Keratinocyte (primary cell): ENCODE measurements around the gene ENTPD7. TPM values are rescaled to one million over a fixed set of nuclear protein-coding genes. Genes with fewer than 3 reads are reported as not detected.

Experiments used
- DNase-seq: peaks from one replicate; pipeline ENCODE4 v3.0.0-alpha.2; 2011; ENCODE audit warnings: low read depth, missing footprints, low spot score
- FAIRE-seq: peaks from 2 replicates; lab custom pipeline; 2011; peaks lifted over from hg19 to GRCh38; lab: Jason Lieb, UNC
- H2AFZ ChIP-seq: 2 replicates; pipeline ENCODE4 v1.6.0; 2012; ENCODE audit warnings: low read length, control low read depth, inconsistent platforms; ENCODE audit not compliant: control insufficient read depth
- H3K27ac ChIP-seq: 2 replicates; pipeline ENCODE4 v1.5.1; 2011; ENCODE audit warnings: low read length; ENCODE audit not compliant: control insufficient read depth, insufficient read depth
- H3K27me3 ChIP-seq: 3 replicates; pipeline ENCODE4 v1.6.0; 2011; ENCODE audit warnings: low read length; ENCODE audit not compliant: control insufficient read depth, insufficient read depth; ENCODE audit errors: extremely low read depth
- H3K36me3 ChIP-seq, 2 experiments: 2 replicates in 1 of 2; 3 replicates in 1 of 2; pipeline ENCODE4 v1.5.1; 2011; ENCODE audit warnings: low read length in 2 of 2, mild to moderate bottlenecking in 1 of 2; ENCODE audit not compliant: control insufficient read depth in 2 of 2, insufficient read depth in 2 of 2; ENCODE audit errors: extremely low read depth in 1 of 2
- H3K4me1 ChIP-seq: 3 replicates; pipeline ENCODE4 v1.5.1; 2011; ENCODE audit warnings: low read length; ENCODE audit not compliant: control insufficient read depth, insufficient read depth; ENCODE audit errors: extremely low read depth
- H3K4me2 ChIP-seq: 3 replicates; pipeline ENCODE4 v1.6.0; 2011; ENCODE audit warnings: low read depth, low read length; ENCODE audit not compliant: control insufficient read depth, insufficient read depth; ENCODE audit errors: extremely low read depth
- H3K4me3 ChIP-seq, 3 experiments: fragments of 200-600 bp in 1 of 3; sonication (generic) in 1 of 3; 2 replicates in 2 of 3; 3 replicates in 1 of 3; pipeline ENCODE4 v1.5.1; 2011 to 2016; ENCODE audit warnings: low read length in 3 of 3, mild to moderate bottlenecking in 3 of 3, control low read depth in 2 of 3, inconsistent platforms in 1 of 3, low read depth in 1 of 3, mixed read lengths in 1 of 3, mixed run types in 1 of 3, moderate library complexity in 1 of 3; ENCODE audit not compliant: control insufficient read depth in 2 of 3, insufficient read depth in 2 of 3; ENCODE audit errors: extremely low read depth in 1 of 3
- H3K79me2 ChIP-seq: 2 replicates; pipeline ENCODE4 v1.6.0; 2012; ENCODE audit warnings: low read length; ENCODE audit not compliant: control insufficient read depth, insufficient read depth
- H3K9ac ChIP-seq: 3 replicates; pipeline ENCODE4 v1.6.0; 2011; ENCODE audit warnings: low read length; ENCODE audit not compliant: control insufficient read depth, insufficient read depth; ENCODE audit errors: extremely low read depth
- H3K9me1 ChIP-seq: 3 replicates; pipeline ENCODE4 v1.6.0; 2011; ENCODE audit warnings: low read length; ENCODE audit not compliant: control insufficient read depth, insufficient read depth; ENCODE audit errors: extremely low read depth
- H3K9me3 ChIP-seq: 2 replicates; pipeline ENCODE4 v1.5.1; 2012; ENCODE audit warnings: low read depth, low read length; ENCODE audit not compliant: control insufficient read depth
- H4K20me1 ChIP-seq: 3 replicates; pipeline ENCODE4 v1.6.0; 2011; ENCODE audit warnings: low read length; ENCODE audit not compliant: control insufficient read depth, insufficient read depth; ENCODE audit errors: extremely low read depth
- EZH2 ChIP-seq: IDR thresholded peaks from one replicate; pipeline ENCODE4 v1.6.1; 2012; ENCODE audit warnings: inconsistent platforms, mild to moderate bottlenecking, low read length, moderate library complexity
- dilution Hi-C: fragments of 300-500 bp; cut with MboI; formaldehyde crosslinking; loops from one replicate; pipeline ENCODE4 v1.7.0; 2020; ENCODE audit warnings: low sequenced_read_pairs; ENCODE audit not compliant: extremely low pct_ligation_motif_present
- polyA plus RNA-seq, 5 experiments: library from polyadenylated mRNA; depleted of rRNA in 3 of 5; stranded (reverse) in 3 of 5; stranded (forward) in 1 of 5; unstranded in 1 of 5; fragments of >200 nt; gene quantifications; 1 replicate in 1 of 5; 2 replicates in 3 of 5; 3 replicates in 1 of 5; pipeline versions ENCODE4 v1.2.1 to v1.2.3, GENCODE V29; 2011 to 2012; ENCODE audit warnings: missing spikeins in 2 of 5, low read depth in 1 of 5, low replicate concordance in 1 of 5
- small RNA-seq, 3 experiments: library from RNA; depleted of rRNA; stranded (forward); fragments of <200 nt; gene quantifications; one replicate each; pipeline ENCODE3, GENCODE V24; 2012; ENCODE audit warnings: low read depth in 3 of 3, low replicate concordance in 1 of 3; ENCODE audit not compliant: insufficient read length in 3 of 3
- TF ChIP-seq, protein P1 (sequence below), 3 experiments: IDR thresholded peaks in 1 of 3; conservative IDR thresholded peaks in 1 of 3; optimal IDR thresholded peaks in 1 of 3; 2 replicates in 2 of 3; 3 replicates in 1 of 3; pipeline versions ENCODE3 to v1.5.1; 2011; ENCODE audit warnings: low read length in 3 of 3, mild to moderate bottlenecking in 3 of 3, moderate library complexity in 2 of 3, control low read depth in 1 of 3, inconsistent platforms in 1 of 3; ENCODE audit not compliant: insufficient read depth in 2 of 3; ENCODE audit errors: extremely low read depth in 1 of 3

The ENTPD7 gene
- polyA plus RNA-seq, 1 donor (not counting 4 experiments of a cell fraction or from before 2014, with no cell fraction given): 18.1 TPM

- no peak for TF ChIP-seq EZH2
- TF ChIP-seq, protein P1, sequence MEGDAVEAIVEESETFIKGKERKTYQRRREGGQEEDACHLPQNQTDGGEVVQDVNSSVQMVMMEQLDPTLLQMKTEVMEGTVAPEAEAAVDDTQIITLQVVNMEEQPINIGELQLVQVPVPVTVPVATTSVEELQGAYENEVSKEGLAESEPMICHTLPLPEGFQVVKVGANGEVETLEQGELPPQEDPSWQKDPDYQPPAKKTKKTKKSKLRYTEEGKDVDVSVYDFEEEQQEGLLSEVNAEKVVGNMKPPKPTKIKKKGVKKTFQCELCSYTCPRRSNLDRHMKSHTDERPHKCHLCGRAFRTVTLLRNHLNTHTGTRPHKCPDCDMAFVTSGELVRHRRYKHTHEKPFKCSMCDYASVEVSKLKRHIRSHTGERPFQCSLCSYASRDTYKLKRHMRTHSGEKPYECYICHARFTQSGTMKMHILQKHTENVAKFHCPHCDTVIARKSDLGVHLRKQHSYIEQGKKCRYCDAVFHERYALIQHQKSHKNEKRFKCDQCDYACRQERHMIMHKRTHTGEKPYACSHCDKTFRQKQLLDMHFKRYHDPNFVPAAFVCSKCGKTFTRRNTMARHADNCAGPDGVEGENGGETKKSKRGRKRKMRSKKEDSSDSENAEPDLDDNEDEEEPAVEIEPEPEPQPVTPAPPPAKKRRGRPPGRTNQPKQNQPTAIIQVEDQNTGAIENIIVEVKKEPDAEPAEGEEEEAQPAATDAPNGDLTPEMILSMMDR (optimal IDR thresholded peaks at IDR 0.05 in 1 of 3, IDR thresholded peaks at IDR 0.05 in 1 of 3, conservative IDR thresholded peaks at IDR 0.05 in 1 of 3; ENCODE audit: extremely low read depth in 1 of 3, insufficient read depth in 2 of 3, low read length in 3 of 3): no peak
- DNase-seq (no peak), FAIRE-seq (peak; percentile 5)
- H3K36me3 ChIP-seq: peaks cover 6 to 11% of the 10 kb centered on the region in 2 experiments
- no peaks in the 10 kb centered on the region for H4K20me1 ChIP-seq
- no peaks in the 10 kb centered on the region for H3K79me2 ChIP-seq
- H2AFZ ChIP-seq: no peak overlapping the region
- H3K9me3 ChIP-seq: no peaks in the 10 kb centered on the region
- no peak overlapping the region for H3K4me3 ChIP-seq
- dilution Hi-C loops: no loop called here
- no peak overlapping the region for H3K9ac ChIP-seq
- H3K27ac ChIP-seq: no peak overlapping the region
- H3K4me2 ChIP-seq: no peak overlapping the region
- H3K27me3 ChIP-seq: no peaks in the 10 kb centered on the region
- no peaks in the 10 kb centered on the region for H3K9me1 ChIP-seq
- no peaks in the 10 kb centered on the region for H3K4me1 ChIP-seq
Observed at GRCh38 chr10:99754670-99755069, 95.4 kb downstream of the ENTPD7 start.

Small RNAs within 50 kb of the gene (small RNA-seq; reads per million reads assigned to genes)
- 0 reads per million in 3 experiments for gene AL133353.1

Other genes starting within 250 kb of the ENTPD7 start
- 27.0 to 33.3 TPM (median 30.9 TPM) in 3 replicates for gene GOT1, start 228.9 kb upstream of the ENTPD7 start, polyA plus RNA-seq
- not detected in 3 replicates for gene NKX2-3, start 126.6 kb upstream of the ENTPD7 start, polyA plus RNA-seq
- gene SLC25A28, start 39.1 kb upstream of the ENTPD7 start, polyA plus RNA-seq: 35.7 to 70.4 TPM (median 52.3 TPM) in 3 replicates
- gene COX15, start 72.6 kb downstream of the ENTPD7 start, polyA plus RNA-seq: 16.8 to 28.4 TPM (median 27.1 TPM) in 3 replicates
- gene CUTC, start 72.7 kb downstream of the ENTPD7 start, polyA plus RNA-seq: 16.7 to 29.5 TPM (median 24.3 TPM) in 3 replicates
- gene ABCC2, start 123.1 kb downstream of the ENTPD7 start, polyA plus RNA-seq: 2.3 to 3.3 TPM (median 2.5 TPM) in 3 replicates